Measurements from ENCODE around the gene VPS26B.
A peak's percentile ranks its signal among the peaks of the same experiment; 100 is the strongest.

The VPS26B gene

GRCh38 chr11:134257101-134257500 lies 32.6 kb downstream of the VPS26B start:
- Histone ChIP-seq H3K9me3 (ENCODE audit: low read depth, low read length) (no peaks in the 10 kb centered on the region), H3K27ac (no peak overlapping the region), H3K4me3 (no peak overlapping the region), H3K9ac (ENCODE audit: insufficient read length) (no peak overlapping the region), H3K36me3 (ENCODE audit: insufficient read depth, low read length) (peaks cover 36% of the 10 kb centered on the region; the same call in 1 of the 2 replicates)
- TF ChIP-seq FOXP2 (optimal IDR thresholded peaks at IDR 0.05; ENCODE audit: control extremely low read depth, extremely low read length, insufficient read depth) (no peak), EZH2 (IDR thresholded peaks at IDR 0.05) (no peak), POLR2AphosphoS5 (IDR thresholded peaks at IDR 0.05; ENCODE audit: borderline replicate concordance, low read depth, low read length) (no peak)
- DNase-seq (ENCODE audit: low read depth, low spot score) = no peak

GRCh38 chr11:134258577-134258976 lies 34.1 kb downstream of the VPS26B start:
- Histone ChIP-seq H3K36me3 (ENCODE audit: insufficient read depth, low read length) (peaks cover 43% of the 10 kb centered on the region; the same call in 1 of the 2 replicates), H3K4me3 (no peak overlapping the region), H3K9me3 (ENCODE audit: low read depth, low read length) (no peaks in the 10 kb centered on the region), H3K9ac (ENCODE audit: insufficient read length) (no peak overlapping the region), H3K27ac (no peak overlapping the region)
- no peak for DNase-seq (ENCODE audit: low read depth, low spot score)
- TF ChIP-seq EZH2 (IDR thresholded peaks at IDR 0.05) = no peak
- TF ChIP-seq FOXP2 (optimal IDR thresholded peaks at IDR 0.05; ENCODE audit: control extremely low read depth, extremely low read length, insufficient read depth) = no peak
- TF ChIP-seq POLR2AphosphoS5 (IDR thresholded peaks at IDR 0.05; ENCODE audit: borderline replicate concordance, low read depth, low read length) = no peak

- no peak overlapping the region for H3K9ac ChIP-seq (ENCODE audit: insufficient read length)
- H3K4me3 ChIP-seq = no peak overlapping the region
- TF ChIP-seq EZH2 (IDR thresholded peaks at IDR 0.05) = no peak
- no peak for TF ChIP-seq POLR2AphosphoS5 (IDR thresholded peaks at IDR 0.05; ENCODE audit: borderline replicate concordance, low read depth, low read length)
- TF ChIP-seq FOXP2 (optimal IDR thresholded peaks at IDR 0.05; ENCODE audit: control extremely low read depth, extremely low read length, insufficient read depth) = no peak
- no peak for DNase-seq (ENCODE audit: low read depth, low spot score)
- H3K27ac ChIP-seq = no peak overlapping the region
- no peaks in the 10 kb centered on the region for H3K9me3 ChIP-seq (ENCODE audit: low read depth, low read length)
- peaks cover 43% of the 10 kb centered on the region; the same call in 1 of the 2 replicates for H3K36me3 ChIP-seq (ENCODE audit: insufficient read depth, low read length)
These were observed 36.0 kb downstream of the VPS26B start for GRCh38 chr11:134260503-134260902.

GRCh38 chr11:134260983-134261382 lies 36.5 kb downstream of the VPS26B start:
- H3K9ac ChIP-seq (ENCODE audit: insufficient read length) = no peak overlapping the region
- H3K4me3 ChIP-seq = no peak overlapping the region
- no peaks in the 10 kb centered on the region for H3K9me3 ChIP-seq (ENCODE audit: low read depth, low read length)
- TF ChIP-seq FOXP2 (optimal IDR thresholded peaks at IDR 0.05; ENCODE audit: control extremely low read depth, extremely low read length, insufficient read depth) (no peak), POLR2AphosphoS5 (IDR thresholded peaks at IDR 0.05; ENCODE audit: borderline replicate concordance, low read depth, low read length) (no peak), EZH2 (IDR thresholded peaks at IDR 0.05) (no peak)
- peaks cover 43% of the 10 kb centered on the region; the same call in 1 of the 2 replicates for H3K36me3 ChIP-seq (ENCODE audit: insufficient read depth, low read length)
- no peak for DNase-seq (ENCODE audit: low read depth, low spot score)
- H3K27ac ChIP-seq = no peak overlapping the region

- Histone ChIP-seq H3K36me3 (ENCODE audit: insufficient read depth, low read length) (peaks cover 40% of the 10 kb centered on the region; the same call in 1 of the 2 replicates), H3K4me3 (no peak overlapping the region), H3K9ac (ENCODE audit: insufficient read length) (no peak overlapping the region), H3K9me3 (ENCODE audit: low read depth, low read length) (no peaks in the 10 kb centered on the region), H3K27ac (no peak overlapping the region)
- no peak for DNase-seq (ENCODE audit: low read depth, low spot score)
- TF ChIP-seq EZH2 (IDR thresholded peaks at IDR 0.05) (no peak), POLR2AphosphoS5 (IDR thresholded peaks at IDR 0.05; ENCODE audit: borderline replicate concordance, low read depth, low read length) (no peak), FOXP2 (optimal IDR thresholded peaks at IDR 0.05; ENCODE audit: control extremely low read depth, extremely low read length, insufficient read depth) (peak; percentile 5)
These were observed 37.4 kb downstream of the VPS26B start for GRCh38 chr11:134261626-134262488.

- H3K4me3 ChIP-seq = no peak overlapping the region
- peaks cover 22% of the 10 kb centered on the region; the same call in 1 of the 2 replicates for H3K36me3 ChIP-seq (ENCODE audit: insufficient read depth, low read length)
- TF ChIP-seq POLR2AphosphoS5 (IDR thresholded peaks at IDR 0.05; ENCODE audit: borderline replicate concordance, low read depth, low read length) = no peak
- TF ChIP-seq EZH2 (IDR thresholded peaks at IDR 0.05) = no peak
- TF ChIP-seq FOXP2 (optimal IDR thresholded peaks at IDR 0.05; ENCODE audit: control extremely low read depth, extremely low read length, insufficient read depth) = no peak
- H3K9ac ChIP-seq (ENCODE audit: insufficient read length) = no peak overlapping the region
- no peaks in the 10 kb centered on the region for H3K9me3 ChIP-seq (ENCODE audit: low read depth, low read length)
- H3K27ac ChIP-seq = no peak overlapping the region
- DNase-seq (ENCODE audit: low read depth, low spot score) = no peak
These were observed 40.7 kb downstream of the VPS26B start for GRCh38 chr11:134264966-134265764.

- no peak for TF ChIP-seq POLR2AphosphoS5 (IDR thresholded peaks at IDR 0.05; ENCODE audit: borderline replicate concordance, low read depth, low read length)
- no peak for TF ChIP-seq EZH2 (IDR thresholded peaks at IDR 0.05)
- TF ChIP-seq FOXP2 (optimal IDR thresholded peaks at IDR 0.05; ENCODE audit: control extremely low read depth, extremely low read length, insufficient read depth) = no peak
- Histone ChIP-seq H3K9me3 (ENCODE audit: low read depth, low read length) (no peaks in the 10 kb centered on the region), H3K9ac (ENCODE audit: insufficient read length) (no peak overlapping the region), H3K27ac (peak overlapping the region; percentile 77), H3K4me3 (peak overlapping the region; percentile 26; the same call in 1 of the 2 replicates), H3K36me3 (ENCODE audit: insufficient read depth, low read length) (peaks cover 13% of the 10 kb centered on the region; the same call in 1 of the 2 replicates)
- DNase-seq (ENCODE audit: low read depth, low spot score) = no peak
These were observed 42.0 kb downstream of the VPS26B start for GRCh38 chr11:134266440-134266839.

- peak overlapping the region; percentile 26; the same call in 1 of the 2 replicates for H3K4me3 ChIP-seq
- H3K9ac ChIP-seq (ENCODE audit: insufficient read length) = no peak overlapping the region
- TF ChIP-seq FOXP2 (optimal IDR thresholded peaks at IDR 0.05; ENCODE audit: control extremely low read depth, extremely low read length, insufficient read depth) = no peak
- no peak for TF ChIP-seq EZH2 (IDR thresholded peaks at IDR 0.05)
- no peak for TF ChIP-seq POLR2AphosphoS5 (IDR thresholded peaks at IDR 0.05; ENCODE audit: borderline replicate concordance, low read depth, low read length)
- DNase-seq (ENCODE audit: low read depth, low spot score) = peak; percentile 55
- H3K27ac ChIP-seq = peak overlapping the region; percentile 77
- H3K9me3 ChIP-seq (ENCODE audit: low read depth, low read length) = no peaks in the 10 kb centered on the region
- peaks cover 9% of the 10 kb centered on the region; the same call in 1 of the 2 replicates for H3K36me3 ChIP-seq (ENCODE audit: insufficient read depth, low read length)
These were observed 42.4 kb downstream of the VPS26B start for GRCh38 chr11:134266841-134267251.

Measured in SK-N-MC (cell line).